Common myeloid progenitor, CD34-positive (primary cell): ENCODE results near the gene SURF4.

Experiments used
- CTCF ChIA-PET: fragments of 350-600 bp; sonication (Branson Sonifier 250); formaldehyde crosslinking; loops from one replicate; lab custom pipeline; 2021; ENCODE audit warnings: antibody characterized with exemption; lab: Charles Lee
- POLR2A ChIA-PET: fragments of 350-600 bp; sonication (Branson Sonifier 250); formaldehyde crosslinking; loops from one replicate; lab custom pipeline; 2021; ENCODE audit warnings: antibody characterized with exemption; lab: Charles Lee
- DNase-seq, 3 donors: peaks; one replicate each; pipeline versions ENCODE4 v3.0.0 to v3.0.0-alpha.2; 2013
- H3K27ac ChIP-seq, 2 experiments: 1 replicate in 1 of 2; 2 replicates in 1 of 2; pipeline ENCODE4 v1.7.0; 2013; ENCODE audit warnings: inconsistent platforms in 2 of 2, low read length in 2 of 2, mild to moderate bottlenecking in 2 of 2, low read depth in 1 of 2, moderate library complexity in 1 of 2; ENCODE audit not compliant: severe bottlenecking in 2 of 2, insufficient read depth in 1 of 2, poor library complexity in 1 of 2
- H3K27me3 ChIP-seq, 5 experiments: replicated peaks in 2 of 5; 1 replicate in 3 of 5; 2 replicates in 2 of 5; pipeline versions ENCODE4 v1.6.1 to v1.7.0; 2013; ENCODE audit warnings: low read length in 4 of 5, mild to moderate bottlenecking in 2 of 5, moderate library complexity in 2 of 5, inconsistent platforms in 1 of 5; ENCODE audit not compliant: insufficient read depth in 5 of 5, control insufficient read depth in 4 of 5
- H3K36me3 ChIP-seq, 4 experiments: 1 replicate in 2 of 4; 2 replicates in 2 of 4; pipeline versions ENCODE4 v1.6.1 to v1.7.0; 2013; ENCODE audit warnings: low read length in 3 of 4, control low read depth in 1 of 4, mild to moderate bottlenecking in 1 of 4; ENCODE audit not compliant: control insufficient read depth in 4 of 4, insufficient read depth in 4 of 4
- H3K4me1 ChIP-seq, 4 experiments: 1 replicate in 3 of 4; 2 replicates in 1 of 4; pipeline versions ENCODE4 v1.6.1 to v1.7.1; 2013; ENCODE audit warnings: low read length in 3 of 4, mild to moderate bottlenecking in 3 of 4, control low read depth in 1 of 4, inconsistent platforms in 1 of 4, moderate library complexity in 1 of 4; ENCODE audit not compliant: control insufficient read depth in 4 of 4, insufficient read depth in 4 of 4; ENCODE audit errors: control extremely low read depth in 1 of 4
- H3K4me3 ChIP-seq, 7 experiments: 1 replicate in 4 of 7; 2 replicates in 3 of 7; pipeline versions ENCODE4 v1.5.1 to v1.7.0; 2013; ENCODE audit warnings: mild to moderate bottlenecking in 7 of 7, low read length in 6 of 7, moderate library complexity in 6 of 7, inconsistent platforms in 2 of 7, low read depth in 2 of 7, control low read depth in 1 of 7; ENCODE audit not compliant: insufficient read depth in 4 of 7, control insufficient read depth in 1 of 7; ENCODE audit errors: extremely low read depth in 1 of 7
- H3K9me3 ChIP-seq, 5 experiments: 1 replicate in 4 of 5; 2 replicates in 1 of 5; pipeline versions ENCODE4 v1.6.1 to v1.7.1; 2013; ENCODE audit warnings: low read length in 4 of 5, mild to moderate bottlenecking in 2 of 5, inconsistent platforms in 1 of 5, low read depth in 1 of 5, moderate library complexity in 1 of 5; ENCODE audit not compliant: control insufficient read depth in 4 of 5, insufficient read depth in 2 of 5; ENCODE audit errors: control extremely low read depth in 1 of 5
- WGBS: methylation state at CpG from one replicate; pipeline ENCODE4 v1.1.5; 2013; ENCODE audit not compliant: insufficient coverage; 5-methylcytosine and 5-hydroxymethylcytosine counted together

Gene SURF4

DNA sequence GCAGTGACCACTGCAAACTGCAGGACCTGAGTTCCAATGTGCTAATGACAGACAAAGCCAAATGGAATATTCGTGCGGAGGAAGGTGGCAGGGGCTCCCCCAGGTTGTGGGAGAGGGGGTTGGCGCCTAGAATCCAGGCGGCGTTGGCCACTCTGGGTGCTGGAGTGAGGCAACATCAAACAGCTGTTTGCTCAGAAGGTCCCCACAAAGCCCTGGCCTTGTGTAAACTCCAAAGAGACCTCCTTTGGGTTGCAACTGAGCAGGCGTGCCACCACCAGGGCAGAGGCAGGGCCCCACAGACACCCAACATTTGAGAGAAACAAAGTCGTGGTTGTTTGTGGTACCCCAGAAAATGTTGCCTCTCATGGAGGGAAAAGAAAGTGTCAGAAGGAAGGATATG, 14.9 kb upstream of the SURF4 start:
- WGBS = 97% methylated on average over 6 of the region's 7 CpGs
- H3K4me3 ChIP-seq = no peak overlapping the region
- no peaks in the 10 kb centered on the region for H3K36me3 ChIP-seq
- H3K27ac ChIP-seq = no peak overlapping the region
- no peak for DNase-seq
- peaks cover 0 to 4% (median 0%) of the 10 kb centered on the region in 4 experiments for H3K4me1 ChIP-seq
- ChIA-PET POLR2A (no interaction called here), CTCF (interaction anchor here (1.1 kb wide), 1 partner anchor 12 kb away, joined by 3 read pairs; no protein-coding TSS in a partner anchor)
- H3K27me3 ChIP-seq = no peaks in the 10 kb centered on the region
- H3K9me3 ChIP-seq = no peaks in the 10 kb centered on the region

DNA sequence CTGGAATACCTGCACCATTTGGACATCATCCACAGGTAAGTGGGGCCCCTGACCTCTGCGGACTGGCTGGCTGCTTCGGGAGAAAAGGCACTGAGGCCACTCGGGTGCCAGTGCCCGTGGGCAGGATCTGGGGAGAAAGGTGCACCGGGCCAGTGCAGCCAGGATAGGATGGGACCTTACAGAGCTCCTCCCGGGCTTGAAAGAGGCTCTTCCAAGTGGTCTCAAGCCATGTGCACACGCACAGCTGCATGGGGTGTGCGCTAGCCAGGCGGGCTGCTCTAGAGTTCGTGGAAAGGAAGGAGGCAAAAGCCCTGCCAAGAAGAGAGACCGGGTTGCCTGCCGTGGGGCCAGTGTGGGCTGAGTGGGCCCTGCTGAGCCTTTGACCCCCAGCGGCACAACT, 13.7 kb upstream of the SURF4 start:
- 91% methylated on average over 13 of the region's 13 CpGs for WGBS
- no peaks in the 10 kb centered on the region for H3K36me3 ChIP-seq
- H3K4me3 ChIP-seq = no peak overlapping the region
- H3K27ac ChIP-seq = no peak overlapping the region
- H3K4me1 ChIP-seq = peaks cover 0 to 3% (median 0%) of the 10 kb centered on the region in 4 experiments
- no peak for DNase-seq
- H3K9me3 ChIP-seq = no peaks in the 10 kb centered on the region
- ChIA-PET CTCF (interaction anchor here (1.6 kb wide), 1 partner anchor 10 kb away, joined by 4 read pairs; no protein-coding TSS in a partner anchor), POLR2A (no interaction called here)
- H3K27me3 ChIP-seq = no peaks in the 10 kb centered on the region

DNA sequence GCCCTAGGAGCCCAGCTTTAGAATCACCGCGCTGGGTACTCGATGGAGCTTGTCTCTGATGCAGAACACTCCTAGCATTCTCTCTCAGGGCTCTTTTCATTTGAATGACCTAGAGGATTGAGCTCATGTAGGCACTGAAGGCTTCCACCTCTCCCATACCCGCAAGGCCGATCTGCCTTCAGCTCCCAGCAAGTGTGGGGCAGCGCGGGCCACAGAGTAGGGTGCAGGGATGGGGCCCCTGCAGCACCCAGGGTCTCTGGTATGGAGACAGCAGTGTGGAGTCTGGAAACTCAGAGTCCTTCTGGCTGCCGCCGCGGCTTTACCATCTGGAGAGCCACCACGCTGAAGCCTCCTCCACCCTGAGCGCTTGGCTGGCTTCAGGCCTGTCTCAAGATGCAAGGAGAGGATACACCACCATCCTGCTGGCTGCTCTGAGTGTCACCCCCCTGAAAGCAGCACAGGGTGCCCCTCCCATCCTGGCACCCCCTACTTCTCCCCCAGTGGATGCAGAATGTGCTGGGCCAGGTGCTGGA, 13.2 kb upstream of the SURF4 start:
- ChIA-PET POLR2A (no interaction called here), CTCF (interaction anchor here (0.8 to 1.6 kb wide), 2 partner anchors 11 to 203 kb away, joined by 3 to 4 read pairs; no protein-coding TSS in a partner anchor)
- 94% methylated on average over 12 of the region's 12 CpGs for WGBS
- Histone ChIP-seq H3K9me3 (no peaks in the 10 kb centered on the region), H3K27me3 (no peaks in the 10 kb centered on the region), H3K4me1 (no peaks in the 10 kb centered on the region), H3K27ac (no peak overlapping the region), H3K4me3 (no peak overlapping the region), H3K36me3 (no peaks in the 10 kb centered on the region)
- DNase-seq = no peak

DNA sequence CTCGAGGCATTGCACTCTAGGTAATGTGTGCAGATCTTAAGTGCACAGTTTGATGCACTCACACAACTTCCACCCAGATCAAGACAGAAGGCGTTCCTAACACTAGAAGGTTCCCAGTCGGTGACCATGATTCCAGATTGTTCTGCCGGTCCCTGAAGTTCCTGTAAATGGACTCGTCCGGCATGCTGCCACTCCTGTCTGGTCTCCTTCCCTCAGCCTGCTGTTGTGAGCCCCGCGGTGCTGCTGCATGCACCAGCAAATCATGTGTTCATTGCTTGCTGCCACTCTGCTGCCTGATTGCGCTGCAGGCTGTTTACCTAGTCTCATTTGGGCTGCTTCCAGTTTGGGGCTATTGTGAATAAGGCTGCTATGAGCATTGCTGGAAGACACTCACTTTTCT, 11.8 kb upstream of the SURF4 start:
- no peaks in the 10 kb centered on the region for H3K4me1 ChIP-seq
- POLR2A ChIA-PET = no interaction called here
- H3K27me3 ChIP-seq = no peaks in the 10 kb centered on the region
- H3K27ac ChIP-seq = no peak overlapping the region
- WGBS = 94% methylated on average over 7 of the region's 9 CpGs
- CTCF ChIA-PET = interaction anchor here (1.6 kb wide), 1 partner anchor 9 kb away, joined by 5 read pairs; no protein-coding TSS in a partner anchor
- H3K4me3 ChIP-seq = no peak overlapping the region
- DNase-seq = no peak
- no peaks in the 10 kb centered on the region for H3K9me3 ChIP-seq
- H3K36me3 ChIP-seq = no peaks in the 10 kb centered on the region

DNA sequence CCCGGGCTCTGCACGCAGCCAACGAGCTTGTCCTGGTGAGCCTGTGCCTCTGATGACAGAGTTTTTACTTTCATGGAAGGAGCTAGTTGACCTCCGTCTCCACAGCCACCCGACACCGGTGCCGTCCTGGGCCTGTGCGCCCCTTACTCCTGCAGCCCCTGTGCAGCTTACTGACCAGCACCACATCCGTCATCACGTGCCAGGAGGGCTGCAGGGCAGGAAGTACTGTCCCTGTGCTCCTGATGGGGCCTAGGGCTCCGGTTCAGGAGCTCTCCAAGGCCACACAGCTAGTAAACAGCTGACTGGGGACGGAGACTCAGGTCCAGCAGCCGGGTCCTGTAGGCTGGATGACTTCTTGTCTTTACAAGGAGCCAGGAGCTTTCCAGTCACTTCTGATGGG, 10.5 kb upstream of the SURF4 start:
- H3K9me3 ChIP-seq = no peaks in the 10 kb centered on the region
- ChIA-PET CTCF (interaction anchor here (1.4 to 1.5 kb wide), 2 partner anchors 19 to 98 kb away, joined by 3 read pairs; no protein-coding TSS in a partner anchor), POLR2A (no interaction called here)
- no peaks in the 10 kb centered on the region for H3K27me3 ChIP-seq
- no peaks in the 10 kb centered on the region for H3K36me3 ChIP-seq
- 94% methylated on average over 13 of the region's 13 CpGs for WGBS
- no peak for DNase-seq
- no peaks in the 10 kb centered on the region for H3K4me1 ChIP-seq
- no peak overlapping the region for H3K27ac ChIP-seq
- H3K4me3 ChIP-seq = no peak overlapping the region

DNA sequence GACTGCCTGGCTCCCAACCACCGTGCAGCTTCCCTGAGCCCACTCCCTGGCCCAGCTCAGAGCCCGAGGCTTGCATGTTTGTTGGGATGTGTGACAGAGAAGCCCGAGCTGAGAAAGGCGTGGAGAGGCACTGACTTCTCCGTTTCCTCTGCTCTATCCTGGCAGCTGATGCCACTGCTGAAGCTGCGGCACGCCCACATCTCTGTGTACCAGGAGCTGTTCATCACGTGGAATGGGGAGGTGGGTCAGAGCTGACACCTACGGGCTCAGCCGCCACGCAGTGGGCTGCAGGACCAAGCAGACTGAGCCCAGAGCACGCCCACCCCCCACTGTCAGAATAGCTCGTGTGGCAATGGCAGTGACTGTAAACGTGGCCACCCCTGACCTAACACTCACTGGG, 9.6 kb upstream of the SURF4 start:
- ChIA-PET CTCF (interaction anchor here (1.0 to 1.4 kb wide), 3 partner anchors 10 to 98 kb away, joined by 3 read pairs; no protein-coding TSS in a partner anchor), POLR2A (no interaction called here)
- H3K9me3 ChIP-seq = no peaks in the 10 kb centered on the region
- H3K27ac ChIP-seq = no peak overlapping the region
- WGBS = 94% methylated on average over 11 of the region's 14 CpGs
- no peaks in the 10 kb centered on the region for H3K27me3 ChIP-seq
- no peak for DNase-seq
- H3K36me3 ChIP-seq = no peaks in the 10 kb centered on the region
- H3K4me3 ChIP-seq = no peak overlapping the region
- no peaks in the 10 kb centered on the region for H3K4me1 ChIP-seq

DNA sequence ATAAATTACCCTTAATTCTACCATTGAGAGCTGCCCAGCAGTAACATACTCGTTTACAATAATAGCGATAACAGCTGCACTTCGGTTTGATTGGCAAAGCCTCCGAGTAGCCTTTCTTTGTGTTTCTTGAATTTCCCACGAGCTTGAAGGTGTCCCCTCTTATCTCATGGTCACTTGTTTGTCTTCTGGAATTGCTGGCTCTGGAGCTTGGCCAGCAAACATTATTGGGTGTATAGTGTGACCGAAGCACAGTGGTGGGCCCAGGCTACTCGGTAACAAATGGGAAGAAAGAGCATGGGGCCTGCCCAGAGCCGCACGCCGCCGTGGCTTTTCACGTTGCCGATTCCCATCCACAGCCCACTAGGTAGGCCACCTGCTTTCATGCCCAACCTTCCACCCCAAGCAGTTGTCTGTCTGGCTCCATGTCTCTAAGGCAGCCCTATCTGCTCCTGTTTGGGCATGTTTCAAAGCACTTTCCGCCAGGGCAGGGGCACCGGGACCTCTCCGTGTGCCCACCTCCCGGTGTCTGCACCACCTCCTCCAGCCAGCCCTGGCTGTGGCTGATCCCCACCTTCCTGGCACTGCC, 9.0 kb upstream of the SURF4 start:
- 98% methylated on average over 9 of the region's 17 CpGs for WGBS
- no peaks in the 10 kb centered on the region for H3K36me3 ChIP-seq
- ChIA-PET POLR2A (no interaction called here), CTCF (interaction anchor here (1.0 to 1.4 kb wide), 3 partner anchors 11 to 31 kb away, joined by 3 read pairs; no protein-coding TSS in a partner anchor)
- no peak for DNase-seq
- H3K4me3 ChIP-seq = no peak overlapping the region
- no peaks in the 10 kb centered on the region for H3K4me1 ChIP-seq
- H3K9me3 ChIP-seq = no peaks in the 10 kb centered on the region
- no peaks in the 10 kb centered on the region for H3K27me3 ChIP-seq
- no peak overlapping the region for H3K27ac ChIP-seq
